GM18873 (cell line): ENCODE measurements around the gene BLOC1S3.

Experiments
- ATAC-seq: cut with Tn5 transposase; IDR thresholded peaks from one replicate; pipeline ENCODE4 v1.9.1; 2021; ENCODE audit warnings: mild to moderate bottlenecking, moderate library complexity, moderate number of reproducible peaks; ENCODE audit not compliant: unreplicated experiment, low FRiP score

The BLOC1S3 gene, protein sequence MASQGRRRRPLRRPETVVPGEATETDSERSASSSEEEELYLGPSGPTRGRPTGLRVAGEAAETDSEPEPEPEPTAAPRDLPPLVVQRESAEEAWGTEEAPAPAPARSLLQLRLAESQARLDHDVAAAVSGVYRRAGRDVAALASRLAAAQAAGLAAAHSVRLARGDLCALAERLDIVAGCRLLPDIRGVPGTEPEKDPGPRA

DNA sequence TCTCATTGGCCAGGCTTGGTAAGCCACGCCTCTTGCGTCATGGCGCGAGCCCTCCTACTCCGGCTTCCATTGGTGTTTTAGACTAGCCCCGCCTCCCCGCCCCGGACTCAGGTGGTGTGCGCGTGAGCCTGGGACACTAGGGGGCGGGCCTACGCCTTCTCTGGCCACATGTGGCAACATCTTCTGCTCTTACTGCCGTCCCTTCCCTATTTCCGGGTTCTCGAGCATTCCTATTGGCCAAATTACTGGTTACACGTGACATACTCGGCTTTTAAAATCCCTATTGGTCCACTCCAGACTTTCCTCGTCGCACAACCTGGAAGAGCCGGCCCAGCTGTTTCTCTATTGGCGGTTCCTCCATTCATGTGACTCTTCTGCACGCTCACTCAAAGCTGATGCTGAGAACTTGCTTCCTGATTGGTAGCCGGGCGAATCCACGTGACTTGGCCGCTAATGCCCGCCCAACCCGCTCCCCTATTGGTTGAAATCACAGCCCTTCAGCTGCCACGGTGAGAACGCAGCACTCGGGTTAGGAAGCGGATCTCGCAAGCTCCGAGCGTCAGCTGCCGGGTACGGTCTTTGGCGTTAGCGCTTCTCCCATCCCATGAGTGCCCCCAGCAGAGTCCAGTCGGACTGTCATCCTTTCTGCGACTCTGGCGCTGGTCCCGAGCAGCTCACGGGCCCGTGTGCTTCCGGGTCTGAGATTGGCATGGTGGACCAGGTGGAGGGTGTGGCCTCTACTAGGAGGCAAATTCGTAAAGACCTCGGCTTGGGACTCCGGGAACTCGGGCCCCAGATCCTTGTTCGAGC is at the start of gene BLOC1S3:
Gene BLOC1S3 (plus strand): TSS at position 523 of the 810 bp plus-strand sequence. CDS start 513 bp downstream, outside the sequence.
- peak; percentile 88 for ATAC-seq

DNA sequence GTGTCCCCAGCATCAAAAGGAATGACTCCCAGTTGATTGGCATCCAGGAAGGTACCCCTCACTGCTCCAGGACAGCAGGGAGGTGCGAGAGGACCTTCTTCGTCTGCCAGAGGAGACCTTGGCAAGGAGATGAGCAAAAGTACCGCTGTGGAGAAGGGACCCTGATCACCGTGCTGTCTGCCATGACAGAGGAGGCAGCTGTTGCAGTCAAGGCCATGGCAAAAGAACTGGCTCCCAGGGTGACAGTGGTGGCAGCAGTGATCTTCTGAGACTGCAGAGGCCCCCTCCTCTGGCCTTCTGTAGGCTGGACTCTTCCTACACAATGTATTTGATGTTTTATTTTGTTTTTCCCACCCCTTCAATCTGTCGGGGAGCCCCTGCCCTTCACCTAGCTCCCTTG is 49.8 kb upstream of the BLOC1S3 start:
- no peak for ATAC-seq

GRCh38 chr19:45130236-45130635 is 48.3 kb upstream of the BLOC1S3 start:
- ATAC-seq: no peak

- ATAC-seq: no peak
Measured at GRCh38 chr19:45130888-45131615, 47.5 kb upstream of the BLOC1S3 start.

- no peak for ATAC-seq
Measured at GRCh38 chr19:45133661-45134060, 44.9 kb upstream of the BLOC1S3 start.

- ATAC-seq: no peak
Measured at GRCh38 chr19:45135176-45135885, 43.3 kb upstream of the BLOC1S3 start.

GRCh38 chr19:45136507-45137178 is 41.9 kb upstream of the BLOC1S3 start:
- ATAC-seq: no peak

GRCh38 chr19:45137179-45137761 is 41.3 kb upstream of the BLOC1S3 start:
- peak; percentile 61 for ATAC-seq

DNA sequence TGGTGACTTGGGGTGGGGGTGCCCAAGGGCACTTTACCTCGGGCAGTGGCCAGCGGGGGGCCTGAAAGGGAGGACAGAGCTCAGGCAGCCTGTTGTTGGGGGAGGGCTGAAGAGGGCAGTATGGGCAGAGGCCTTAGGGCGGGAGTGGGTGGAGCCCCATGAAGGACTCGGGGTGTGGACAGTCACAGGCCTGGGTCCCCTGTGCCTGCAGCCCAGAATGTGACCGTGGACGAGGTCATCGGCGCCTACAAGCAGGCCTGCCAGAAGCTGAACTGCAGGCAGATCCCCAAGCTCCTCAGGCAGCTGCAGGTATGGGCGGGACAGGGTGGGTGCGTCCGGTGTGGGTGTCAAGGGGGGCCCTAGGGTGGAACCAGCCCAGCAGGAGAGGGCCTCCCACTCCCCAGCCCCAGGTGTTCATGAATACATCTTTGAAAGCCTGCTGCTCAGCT is 40.3 kb upstream of the BLOC1S3 start:
- ATAC-seq: no peak

DNA sequence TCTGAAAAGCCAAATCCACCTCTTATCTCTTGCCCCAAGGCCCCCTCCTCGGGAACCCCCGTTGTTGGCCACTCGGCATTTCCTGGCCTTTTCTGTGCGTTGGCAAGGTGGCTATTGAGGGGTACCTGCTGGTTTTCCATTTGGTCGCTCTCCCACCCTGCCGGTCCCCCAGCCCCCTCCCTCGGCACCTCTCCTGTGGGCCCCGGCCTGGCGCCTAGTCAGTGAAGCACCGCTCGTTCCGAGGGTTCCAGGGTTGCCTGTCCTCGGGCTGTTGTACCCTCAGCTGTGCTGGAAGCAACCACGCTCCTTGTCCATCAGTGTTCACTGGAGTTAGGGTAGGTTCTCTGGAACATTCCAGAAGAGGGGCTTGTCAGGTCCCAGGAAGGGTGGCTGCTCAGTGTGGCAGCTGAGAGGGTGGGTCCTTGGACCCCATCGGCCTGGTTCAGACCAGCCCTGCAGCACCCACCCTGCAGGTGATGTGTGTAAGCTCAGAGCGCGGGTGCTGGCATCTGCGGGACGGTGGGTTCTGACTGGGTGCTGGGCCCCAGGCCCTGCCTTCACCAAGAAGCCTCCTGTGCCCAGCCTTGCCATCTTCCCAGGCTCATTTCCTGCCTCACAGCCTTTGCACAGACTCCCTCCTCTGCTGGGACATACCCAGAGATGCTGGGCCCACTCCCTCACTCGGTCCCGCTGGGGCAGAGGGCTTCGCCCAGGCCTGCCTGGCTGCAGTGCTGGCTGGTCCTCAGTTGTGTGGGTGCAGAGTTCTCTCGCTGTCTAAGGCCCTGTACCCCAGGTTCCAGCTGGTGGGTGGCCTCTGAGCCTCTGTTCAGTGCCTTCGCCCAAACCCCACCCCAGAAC is 39.1 kb upstream of the BLOC1S3 start:
- ATAC-seq: no peak

- ATAC-seq: no peak
Measured at GRCh38 chr19:45140144-45140503, 38.5 kb upstream of the BLOC1S3 start.

GRCh38 chr19:45140533-45140932 is 38.1 kb upstream of the BLOC1S3 start:
- ATAC-seq: no peak

DNA sequence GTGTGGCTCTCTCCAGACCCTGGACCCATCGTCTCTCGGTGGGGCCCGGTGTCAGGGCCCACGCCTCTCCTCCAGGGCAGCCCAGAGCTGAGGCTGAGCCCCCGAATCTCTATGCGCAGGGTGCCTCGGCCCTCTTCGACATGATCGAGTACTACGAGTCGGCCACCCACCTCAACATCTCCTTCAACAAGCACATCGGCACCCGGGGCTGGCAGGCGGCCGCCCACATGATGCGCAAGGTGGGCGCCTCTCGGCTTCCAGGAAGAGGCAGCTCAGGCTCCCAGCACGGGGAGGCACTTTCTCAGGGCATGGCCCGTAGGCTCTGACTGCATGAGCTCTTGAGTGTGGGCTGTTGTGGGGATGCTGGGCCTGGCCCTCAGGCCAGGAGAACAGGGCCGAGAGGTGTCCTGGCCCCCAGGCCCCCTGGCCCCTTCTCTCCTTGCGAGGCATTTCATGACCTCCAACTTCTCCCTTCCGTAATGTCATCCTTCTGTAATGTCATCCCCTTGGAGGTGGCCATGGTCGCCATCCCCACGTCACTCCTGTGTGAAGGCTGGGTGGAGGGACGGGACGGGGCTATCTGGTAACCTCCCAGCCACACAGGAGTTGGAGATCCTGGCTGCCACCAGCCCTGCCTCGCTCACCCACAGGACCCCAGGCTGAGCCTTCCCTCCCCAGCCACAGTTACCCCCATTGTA is 37.2 kb upstream of the BLOC1S3 start:
- no peak for ATAC-seq

- ATAC-seq: no peak
Measured at GRCh38 chr19:45142016-45142725, 36.4 kb upstream of the BLOC1S3 start.

DNA sequence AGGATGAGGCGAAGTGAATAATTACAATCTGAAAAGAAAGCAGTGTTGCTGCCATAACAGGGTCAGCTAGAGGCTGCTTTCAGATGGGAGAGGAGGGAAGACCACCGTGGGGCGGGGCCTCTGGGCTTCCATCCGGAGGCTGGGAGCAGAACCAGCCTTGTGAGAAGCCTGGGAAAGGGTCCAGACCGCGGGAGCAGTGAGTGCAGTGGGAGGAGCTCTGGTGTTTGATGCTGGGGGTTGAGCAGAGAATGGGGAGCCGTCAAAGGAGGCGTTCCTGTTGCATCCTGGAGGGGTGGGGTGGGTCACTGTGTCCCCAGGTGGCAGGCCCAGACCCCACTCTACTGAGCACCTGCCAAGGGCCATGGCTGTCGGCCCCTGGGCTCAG is 35.9 kb upstream of the BLOC1S3 start:
- no peak for ATAC-seq

GRCh38 chr19:45144431-45145269 is 33.9 kb upstream of the BLOC1S3 start:
- no peak for ATAC-seq
